K562 (cell line): ENCODE data around the gene APOBEC3F. TPM values are rescaled to one million over a fixed set of nuclear protein-coding genes. Genes with fewer than 3 reads are reported as not detected.

Experiments used
- ATAC-seq: fragments of 200-7000 bp; cut with Tn5 transposase; 3 replicates; pipeline ENCODE4 v1.9.1; 2020; ENCODE audit warnings: moderate library complexity
- BruUV-seq: library from RNA; stranded (reverse); fragments of 400-500 nt; replicated peaks from 2 replicates; lab custom pipeline; 2021; lab: Mats Ljungman, UMichigan
- CTCF ChIA-PET: fragments of 300-600 bp; formaldehyde crosslinking; extraction: SDS; loops from one replicate; lab custom pipeline; 2021; ENCODE audit warnings: low intra/inter-chr PET ratio; lab: Yijun Ruan, JAX
- POLR2A ChIA-PET: fragments of 300-600, 350-650 bp; sonication (Branson Sonifier 250); formaldehyde crosslinking; extraction: SDS; loops from one replicate; lab custom pipeline; 2021; ENCODE audit warnings: antibody characterized with exemption, inconsistent platforms; lab: Yijun Ruan, JAX
- DNase-seq, 4 experiments: peaks; one replicate each; pipeline versions ENCODE4 v3.0.0 to v3.0.0-alpha.2; 2011 to 2018; ENCODE audit warnings: low spot score in 3 of 4, mixed read lengths in 3 of 4; ENCODE audit errors: extremely low read depth in 1 of 4
- FAIRE-seq: peaks from 2 replicates; lab custom pipeline; 2011; peaks lifted over from hg19 to GRCh38; lab: Jason Lieb, UNC
- H2AFZ ChIP-seq: 2 replicates; pipeline ENCODE4 v1.6.0; 2011; ENCODE audit warnings: low read depth, low read length, control low read depth, inconsistent platforms
- H3K27ac ChIP-seq: fragments of 200-600 bp; 3 replicates; pipeline ENCODE4 v1.8.0; 2011; ENCODE audit warnings: low read depth, mild to moderate bottlenecking, control low read depth, inconsistent platforms, low read length, moderate library complexity, mixed read lengths; ENCODE audit errors: extremely low read depth
- H3K27me3 ChIP-seq, 2 experiments: fragments of 300-600 bp in 1 of 2; 2 replicates in 1 of 2; 3 replicates in 1 of 2; pipeline versions ENCODE4 v1.6.0 to v1.8.0; 2011; ENCODE audit warnings: inconsistent platforms in 2 of 2, low read length in 2 of 2, mild to moderate bottlenecking in 1 of 2, mixed read lengths in 1 of 2, moderate library complexity in 1 of 2; ENCODE audit not compliant: control insufficient read depth in 2 of 2, insufficient read depth in 2 of 2
- H3K36me3 ChIP-seq: fragments of 300-600 bp; 3 replicates; pipeline ENCODE4 v1.8.0; 2011; ENCODE audit warnings: mild to moderate bottlenecking, low read length, inconsistent platforms; ENCODE audit not compliant: control insufficient read depth, insufficient read depth
- H3K4me1 ChIP-seq, 2 experiments: fragments of 200-600 bp in 1 of 2; replicated peaks in 1 of 2; 2 replicates in 1 of 2; 3 replicates in 1 of 2; pipeline versions ENCODE4 v1.5.1 to v1.8.0; 2011; ENCODE audit warnings: inconsistent platforms in 2 of 2, low read length in 2 of 2, mild to moderate bottlenecking in 1 of 2, mixed read lengths in 1 of 2, moderate library complexity in 1 of 2; ENCODE audit not compliant: control insufficient read depth in 2 of 2, insufficient read depth in 2 of 2
- H3K4me2 ChIP-seq: 2 replicates; pipeline ENCODE4 v1.6.1; 2011; ENCODE audit warnings: low read length, control low read depth, inconsistent platforms, mixed read lengths; ENCODE audit not compliant: insufficient read depth
- H3K4me3 ChIP-seq: fragments of 200-600 bp; sonication (generic), shearing (Covaris generic); 2 replicates; pipeline ENCODE4 v1.5.1; 2016; ENCODE audit warnings: control low read depth, inconsistent platforms
- H3K79me2 ChIP-seq: fragments of 200-600 bp; 3 replicates; pipeline ENCODE4 v1.8.0; 2011; ENCODE audit warnings: low read length, inconsistent platforms; ENCODE audit not compliant: control insufficient read depth, insufficient read depth
- H3K9ac ChIP-seq, 2 experiments: 2 replicates each; pipeline versions ENCODE4 v1.6.0 to v1.6.1; 2011; ENCODE audit warnings: low read depth in 2 of 2, low read length in 2 of 2, control low read depth in 1 of 2, inconsistent platforms in 1 of 2, mild to moderate bottlenecking in 1 of 2, mixed read lengths in 1 of 2; ENCODE audit not compliant: insufficient read depth in 1 of 2
- H3K9me1 ChIP-seq: one replicate; pipeline ENCODE4 v1.6.0; 2011; ENCODE audit warnings: inconsistent platforms, mild to moderate bottlenecking, low read length, moderate library complexity; ENCODE audit not compliant: control insufficient read depth, insufficient read depth
- H3K9me3 ChIP-seq: replicated peaks from 2 replicates; pipeline ENCODE4 v1.5.1; 2011; ENCODE audit warnings: low read depth, low read length, inconsistent platforms; ENCODE audit not compliant: control insufficient read depth, insufficient read depth
- H4K20me1 ChIP-seq: replicated peaks from 2 replicates; pipeline ENCODE4 v1.6.1; 2011; ENCODE audit warnings: low read length, inconsistent platforms, mixed read lengths; ENCODE audit not compliant: control insufficient read depth, insufficient read depth
- ZNF431 ChIP-seq: sonication (generic); formaldehyde crosslinking; IDR thresholded peaks from 2 replicates; pipeline ENCODE4 v1.8.0; 2022; ENCODE audit warnings: mild to moderate bottlenecking, missing genetic modification reagents
- WGBS: fragments of 100-300 bp; shearing (Covaris generic); methylation state at CpG from one replicate; pipeline ENCODE4 v1.1.6; 2016; ENCODE audit warnings: low coverage, mixed read lengths; ENCODE audit not compliant: insufficient coverage; ENCODE audit errors: missing lambda C conversion rate; 5-methylcytosine and 5-hydroxymethylcytosine counted together
- in situ Hi-C: fragments of 300-500 bp; cut with MboI; formaldehyde crosslinking; loops from 4 replicates; pipeline ENCODE4 v1.15.0; 2018; ENCODE audit warnings: inconsistent platforms, mixed read lengths
- intact Hi-C: fragments of 100-400 bp; cut with micrococcal nuclease; formaldehyde crosslinking; loops from 2 replicates; pipeline ENCODE4 v1.14.2; 2022
- polyA plus RNA-seq, 8 experiments: library from polyadenylated mRNA; depleted of rRNA in 4 of 8; stranded (reverse) in 5 of 8; unstranded in 3 of 8; fragments of >200 nt; fragmentation: Nextera tagmentation in 2 of 8; fragmentation: Illumina TruSeq in 1 of 8; extraction: Ambion mirVana in 2 of 8; extraction: Trizol in 1 of 8; gene quantifications; 2 replicates each; pipeline versions ENCODE4 v1.2.1 to v1.2.3, GENCODE V29; 2011 to 2014; ENCODE audit warnings: inconsistent platforms in 1 of 8, missing spikeins in 1 of 8
- small RNA-seq: library from RNA; depleted of rRNA; stranded (forward); fragments of <200 nt; gene quantifications from one replicate; pipeline ENCODE3, GENCODE V24; 2014
- total RNA-seq, 7 experiments: library from RNA; depleted of rRNA in 6 of 7; stranded (reverse); fragments of >200 nt in 6 of 7; fragmentation: Illumina TruSeq in 2 of 7; extraction: Trizol in 2 of 7; gene quantifications; 2 replicates each; pipeline versions ENCODE4 v1.2.1 to v1.2.3, GENCODE V29; 2011 to 2021; ENCODE audit warnings: low replicate concordance in 1 of 7
- TF ChIP-seq, protein P1 (sequence below): fragments of 450-650 bp; IDR thresholded peaks from 2 replicates; pipeline ENCODE4 v1.6.1; 2018; ENCODE audit not compliant: partially characterized antibody

The APOBEC3F gene
- total and polyA plus RNA-seq, 9 of the 15 experiments (the other 6 are each of a cell fraction or from before 2014, with no cell fraction given): 1.1 to 3.3 (median 1.9) TPM

DNA sequence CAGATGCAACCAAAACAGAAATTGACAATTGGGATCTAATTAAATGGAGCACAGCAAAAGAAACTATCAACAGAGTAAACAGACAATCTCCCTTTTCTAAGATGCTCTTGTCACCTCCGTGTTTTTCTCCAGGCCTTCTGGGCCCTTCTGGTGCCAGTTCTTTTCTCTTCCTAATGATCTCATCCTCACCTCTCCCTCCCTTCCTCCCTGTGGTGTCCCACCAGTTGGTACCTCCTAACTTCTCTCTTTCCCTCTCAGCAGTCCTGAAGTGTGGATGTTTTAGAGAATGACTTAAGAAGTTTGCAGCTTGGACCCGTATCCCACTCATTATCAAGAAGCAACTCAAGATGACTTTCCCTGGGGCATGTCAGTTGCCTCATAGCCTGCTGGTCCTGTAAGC, 62.8 kb downstream of the APOBEC3F start:
- H4K20me1 ChIP-seq: no peaks in the 10 kb centered on the region
- H3K4me1 ChIP-seq: no peaks in the 10 kb centered on the region
- in situ Hi-C loops: no loop called here
- CTCF ChIA-PET: no interaction called here
- H3K9me1 ChIP-seq: no peaks in the 10 kb centered on the region
- WGBS: 11% methylated on average over 2 of the region's 2 CpGs
- H3K9me3 ChIP-seq: no peaks in the 10 kb centered on the region
- no peak overlapping the region for H3K4me2 ChIP-seq
- FAIRE-seq: peak; percentile 42
- TF ChIP-seq, protein P1, sequence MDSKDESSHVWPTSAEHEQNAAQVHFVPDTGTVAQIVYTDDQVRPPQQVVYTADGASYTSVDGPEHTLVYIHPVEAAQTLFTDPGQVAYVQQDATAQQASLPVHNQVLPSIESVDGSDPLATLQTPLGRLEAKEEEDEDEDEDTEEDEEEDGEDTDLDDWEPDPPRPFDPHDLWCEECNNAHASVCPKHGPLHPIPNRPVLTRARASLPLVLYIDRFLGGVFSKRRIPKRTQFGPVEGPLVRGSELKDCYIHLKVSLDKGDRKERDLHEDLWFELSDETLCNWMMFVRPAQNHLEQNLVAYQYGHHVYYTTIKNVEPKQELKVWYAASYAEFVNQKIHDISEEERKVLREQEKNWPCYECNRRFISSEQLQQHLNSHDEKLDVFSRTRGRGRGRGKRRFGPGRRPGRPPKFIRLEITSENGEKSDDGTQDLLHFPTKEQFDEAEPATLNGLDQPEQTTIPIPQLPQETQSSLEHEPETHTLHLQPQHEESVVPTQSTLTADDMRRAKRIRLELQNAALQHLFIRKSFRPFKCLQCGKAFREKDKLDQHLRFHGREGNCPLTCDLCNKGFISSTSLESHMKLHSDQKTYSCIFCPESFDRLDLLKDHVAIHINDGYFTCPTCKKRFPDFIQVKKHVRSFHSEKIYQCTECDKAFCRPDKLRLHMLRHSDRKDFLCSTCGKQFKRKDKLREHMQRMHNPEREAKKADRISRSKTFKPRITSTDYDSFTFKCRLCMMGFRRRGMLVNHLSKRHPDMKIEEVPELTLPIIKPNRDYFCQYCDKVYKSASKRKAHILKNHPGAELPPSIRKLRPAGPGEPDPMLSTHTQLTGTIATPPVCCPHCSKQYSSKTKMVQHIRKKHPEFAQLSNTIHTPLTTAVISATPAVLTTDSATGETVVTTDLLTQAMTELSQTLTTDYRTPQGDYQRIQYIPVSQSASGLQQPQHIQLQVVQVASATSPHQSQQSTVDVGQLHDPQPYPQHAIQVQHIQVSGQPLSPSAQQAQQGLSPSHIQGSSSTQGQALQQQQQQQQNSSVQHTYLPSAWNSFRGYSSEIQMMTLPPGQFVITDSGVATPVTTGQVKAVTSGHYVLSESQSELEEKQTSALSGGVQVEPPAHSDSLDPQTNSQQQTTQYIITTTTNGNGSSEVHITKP: peak; percentile 88
- no peak for TF ChIP-seq ZNF431 (CRISPR knock-in tag)
- intact Hi-C loops: no loop called here
- H3K27ac ChIP-seq: no peak overlapping the region
- no peak for DNase-seq
- POLR2A ChIA-PET: no interaction called here
- ATAC-seq: no peak
- no peak overlapping the region for H3K4me3 ChIP-seq
- no TSS peak for BruUV-seq
- H2AFZ ChIP-seq: no peak overlapping the region
- H3K36me3 ChIP-seq: no peaks in the 10 kb centered on the region
- no peak overlapping the region for H3K9ac ChIP-seq
- no peaks in the 10 kb centered on the region for H3K79me2 ChIP-seq
- H3K27me3 ChIP-seq: no peaks in the 10 kb centered on the region

Small RNA genes within 50 kb of the gene (small RNA-seq; reads per million reads assigned to genes)
- not detected for gene AL022318.2

Other genes with a start within 250 kb of the APOBEC3F start
Only the 7 nearest of the 11 such genes appear.
- gene APOBEC3A, start 83.3 kb upstream of the APOBEC3F start, total RNA-seq (2014; rRNA removed): not detected in 2 replicates
- gene APOBEC3A, start 83.3 kb upstream of the APOBEC3F start, total RNA-seq (2014; rRNA removed; fragmentation: Illumina TruSeq; extraction: Trizol): not detected in 2 replicates
- not detected in 2 replicates for gene APOBEC3A, start 83.3 kb upstream of the APOBEC3F start, total RNA-seq (2015; rRNA removed; fragmentation: Illumina TruSeq; extraction: Trizol)
- not detected in 2 replicates for gene APOBEC3A, start 83.3 kb upstream of the APOBEC3F start, total RNA-seq (2021)
- gene APOBEC3A, start 83.3 kb upstream of the APOBEC3F start, polyA plus RNA-seq (2011; rRNA removed): not detected in 2 replicates
- not detected in 2 replicates for gene APOBEC3A, start 83.3 kb upstream of the APOBEC3F start, polyA plus RNA-seq (2014; fragmentation: Illumina TruSeq; extraction: Trizol)
- gene APOBEC3A, start 83.3 kb upstream of the APOBEC3F start, polyA plus RNA-seq (2014; fragmentation: Nextera tagmentation; extraction: Ambion mirVana): under 1 TPM in 1 of 2 experiments, not detected in 1; 0.04 TPM
- gene APOBEC3A, start 83.3 kb upstream of the APOBEC3F start, polyA plus RNA-seq (2014; rRNA removed): not detected in 2 replicates
- gene APOBEC3B, start 58.5 kb upstream of the APOBEC3F start, total RNA-seq (2014; rRNA removed): 29.3 and 38.4 TPM in 2 replicates
- gene APOBEC3B, start 58.5 kb upstream of the APOBEC3F start, total RNA-seq (2014; rRNA removed; fragmentation: Illumina TruSeq; extraction: Trizol): 6.6 and 6.8 TPM in 2 replicates
- gene APOBEC3B, start 58.5 kb upstream of the APOBEC3F start, total RNA-seq (2015; rRNA removed; fragmentation: Illumina TruSeq; extraction: Trizol): 5.9 and 7.1 TPM in 2 replicates
- 43.2 and 43.6 TPM in 2 replicates for gene APOBEC3B, start 58.5 kb upstream of the APOBEC3F start, total RNA-seq (2021)
- gene APOBEC3B, start 58.5 kb upstream of the APOBEC3F start, polyA plus RNA-seq (2011; rRNA removed): 16.7 and 39.5 TPM in 2 replicates
- gene APOBEC3B, start 58.5 kb upstream of the APOBEC3F start, polyA plus RNA-seq (2014; fragmentation: Illumina TruSeq; extraction: Trizol): 57.9 and 62.9 TPM in 2 replicates
- gene APOBEC3B, start 58.5 kb upstream of the APOBEC3F start, polyA plus RNA-seq (2014; fragmentation: Nextera tagmentation; extraction: Ambion mirVana): 100 to 1,000 TPM; 160 to 166 TPM
- gene APOBEC3B, start 58.5 kb upstream of the APOBEC3F start, polyA plus RNA-seq (2014; rRNA removed): 49.5 and 58.1 TPM in 2 replicates
- gene APOBEC3C, start 26.6 kb upstream of the APOBEC3F start, total RNA-seq (2014; rRNA removed): 12.4 and 15.1 TPM in 2 replicates
- gene APOBEC3C, start 26.6 kb upstream of the APOBEC3F start, total RNA-seq (2014; rRNA removed; fragmentation: Illumina TruSeq; extraction: Trizol): 14.4 and 15.6 TPM in 2 replicates
- gene APOBEC3C, start 26.6 kb upstream of the APOBEC3F start, total RNA-seq (2015; rRNA removed; fragmentation: Illumina TruSeq; extraction: Trizol): 15.8 and 15.9 TPM in 2 replicates
- gene APOBEC3C, start 26.6 kb upstream of the APOBEC3F start, total RNA-seq (2021): 90.1 and 90.9 TPM in 2 replicates
- 44.4 and 54.7 TPM in 2 replicates for gene APOBEC3C, start 26.6 kb upstream of the APOBEC3F start, polyA plus RNA-seq (2011; rRNA removed)
- 116 and 118 TPM in 2 replicates for gene APOBEC3C, start 26.6 kb upstream of the APOBEC3F start, polyA plus RNA-seq (2014; fragmentation: Illumina TruSeq; extraction: Trizol)
- 100 to 1,000 TPM; 226 to 285 TPM for gene APOBEC3C, start 26.6 kb upstream of the APOBEC3F start, polyA plus RNA-seq (2014; fragmentation: Nextera tagmentation; extraction: Ambion mirVana)
- gene APOBEC3C, start 26.6 kb upstream of the APOBEC3F start, polyA plus RNA-seq (2014; rRNA removed): 55.5 and 59.8 TPM in 2 replicates
- 4.3 and 6.4 TPM in 2 replicates for gene APOBEC3D, start 19.7 kb upstream of the APOBEC3F start, total RNA-seq (2014; rRNA removed)
- 3.0 and 3.7 TPM in 2 replicates for gene APOBEC3D, start 19.7 kb upstream of the APOBEC3F start, total RNA-seq (2014; rRNA removed; fragmentation: Illumina TruSeq; extraction: Trizol)
- 6.4 and 6.8 TPM in 2 replicates for gene APOBEC3D, start 19.7 kb upstream of the APOBEC3F start, total RNA-seq (2015; rRNA removed; fragmentation: Illumina TruSeq; extraction: Trizol)
- 9.1 and 9.6 TPM in 2 replicates for gene APOBEC3D, start 19.7 kb upstream of the APOBEC3F start, total RNA-seq (2021)
- gene APOBEC3D, start 19.7 kb upstream of the APOBEC3F start, polyA plus RNA-seq (2011; rRNA removed): 5.1 and 6.0 TPM in 2 replicates
- 6.6 and 7.4 TPM in 2 replicates for gene APOBEC3D, start 19.7 kb upstream of the APOBEC3F start, polyA plus RNA-seq (2014; fragmentation: Illumina TruSeq; extraction: Trizol)
- 1 to 10 TPM; 4.7 to 8.4 TPM for gene APOBEC3D, start 19.7 kb upstream of the APOBEC3F start, polyA plus RNA-seq (2014; fragmentation: Nextera tagmentation; extraction: Ambion mirVana)
- gene APOBEC3D, start 19.7 kb upstream of the APOBEC3F start, polyA plus RNA-seq (2014; rRNA removed): 4.4 and 6.0 TPM in 2 replicates
- gene APOBEC3G, start 36.4 kb downstream of the APOBEC3F start, total RNA-seq (2014; rRNA removed): 7.8 and 8.2 TPM in 2 replicates
- 7.1 and 7.2 TPM in 2 replicates for gene APOBEC3G, start 36.4 kb downstream of the APOBEC3F start, total RNA-seq (2014; rRNA removed; fragmentation: Illumina TruSeq; extraction: Trizol)
- 5.2 and 5.3 TPM in 2 replicates for gene APOBEC3G, start 36.4 kb downstream of the APOBEC3F start, total RNA-seq (2015; rRNA removed; fragmentation: Illumina TruSeq; extraction: Trizol)
- gene APOBEC3G, start 36.4 kb downstream of the APOBEC3F start, total RNA-seq (2021): 6.2 and 6.6 TPM in 2 replicates
- gene APOBEC3G, start 36.4 kb downstream of the APOBEC3F start, polyA plus RNA-seq (2011; rRNA removed): 6.8 and 12.6 TPM in 2 replicates
- gene APOBEC3G, start 36.4 kb downstream of the APOBEC3F start, polyA plus RNA-seq (2014; fragmentation: Illumina TruSeq; extraction: Trizol): 9.1 and 12.0 TPM in 2 replicates
- 10 to 100 TPM; 20.4 to 20.8 TPM for gene APOBEC3G, start 36.4 kb downstream of the APOBEC3F start, polyA plus RNA-seq (2014; fragmentation: Nextera tagmentation; extraction: Ambion mirVana)
- 11.4 and 14.3 TPM in 2 replicates for gene APOBEC3G, start 36.4 kb downstream of the APOBEC3F start, polyA plus RNA-seq (2014; rRNA removed)
- gene APOBEC3H, start 56.4 kb downstream of the APOBEC3F start, total RNA-seq (2014; rRNA removed): not detected in 2 replicates
- gene APOBEC3H, start 56.4 kb downstream of the APOBEC3F start, total RNA-seq (2014; rRNA removed; fragmentation: Illumina TruSeq; extraction: Trizol): not detected in 2 replicates
- gene APOBEC3H, start 56.4 kb downstream of the APOBEC3F start, total RNA-seq (2015; rRNA removed; fragmentation: Illumina TruSeq; extraction: Trizol): not detected in 2 replicates
- gene APOBEC3H, start 56.4 kb downstream of the APOBEC3F start, total RNA-seq (2021): not detected in 2 replicates
- not detected in 2 replicates for gene APOBEC3H, start 56.4 kb downstream of the APOBEC3F start, polyA plus RNA-seq (2011; rRNA removed)
- gene APOBEC3H, start 56.4 kb downstream of the APOBEC3F start, polyA plus RNA-seq (2014; fragmentation: Illumina TruSeq; extraction: Trizol): not detected in 2 replicates
- under 1 TPM in 1 of 2 experiments, not detected in 1; 0.10 TPM for gene APOBEC3H, start 56.4 kb downstream of the APOBEC3F start, polyA plus RNA-seq (2014; fragmentation: Nextera tagmentation; extraction: Ambion mirVana)
- 0.21 TPM in 1 of 2 replicates, not detected in the other for gene APOBEC3H, start 56.4 kb downstream of the APOBEC3F start, polyA plus RNA-seq (2014; rRNA removed)
- gene CBX7, start 111.8 kb downstream of the APOBEC3F start, total RNA-seq (2014; rRNA removed): 2.9 and 5.0 TPM in 2 replicates
- gene CBX7, start 111.8 kb downstream of the APOBEC3F start, total RNA-seq (2014; rRNA removed; fragmentation: Illumina TruSeq; extraction: Trizol): 1.3 and 1.4 TPM in 2 replicates
- 0.83 and 0.87 TPM in 2 replicates for gene CBX7, start 111.8 kb downstream of the APOBEC3F start, total RNA-seq (2015; rRNA removed; fragmentation: Illumina TruSeq; extraction: Trizol)
- 4.1 and 4.8 TPM in 2 replicates for gene CBX7, start 111.8 kb downstream of the APOBEC3F start, total RNA-seq (2021)
- gene CBX7, start 111.8 kb downstream of the APOBEC3F start, polyA plus RNA-seq (2011; rRNA removed): 3.8 and 4.2 TPM in 2 replicates
- gene CBX7, start 111.8 kb downstream of the APOBEC3F start, polyA plus RNA-seq (2014; fragmentation: Illumina TruSeq; extraction: Trizol): 2.8 and 3.5 TPM in 2 replicates
- under 1 TPM; 0.04 to 0.13 TPM for gene CBX7, start 111.8 kb downstream of the APOBEC3F start, polyA plus RNA-seq (2014; fragmentation: Nextera tagmentation; extraction: Ambion mirVana)
- gene CBX7, start 111.8 kb downstream of the APOBEC3F start, polyA plus RNA-seq (2014; rRNA removed): 4.8 and 5.2 TPM in 2 replicates